Measurements from ENCODE around the gene HPS4.
"Not testable (repeated sequence)": the region's sequence is repeated elsewhere in the genome, so short reads cannot be mapped to it uniquely, and the experiment has no call there.

Gene HPS4

GRCh38 chr22:26483439-26484359 is at the start of gene HPS4, which contains the start of gene SRRD:
Gene HPS4 (minus strand): TSS chr22:26483783. CDS start chr22:26481762, 2,021 bp downstream.
Gene SRRD (plus strand): TSS chr22:26483877. CDS start chr22:26483891, 14 bp downstream.
- Mint-ChIP-seq H3K36me3 (peaks cover 34% of the 10 kb centered on the region), H3K27me3 (no peaks in the 10 kb centered on the region), H3K9me3 (no peaks in the 10 kb centered on the region), H3K4me1 (peaks cover 70% of the 10 kb centered on the region), H3K4me3 (peak within 1 kb of the TSS; percentile 92), H3K27ac (peak within 1 kb of the TSS; percentile 89)
- DNase-seq, result peak; percentile 93
- CTCF ChIA-PET, result interaction anchor here (0.9 to 2.1 kb wide), 8 partner anchors 11 to 195 kb away, joined by 3 to 12 read pairs (median 4); no protein-coding TSS in a partner anchor

GRCh38 chr22:26529345-26529744 is 45.8 kb upstream of the HPS4 start:
- H3K4me3 Mint-ChIP-seq, result no peak overlapping the region
- peaks cover 44% of the 10 kb centered on the region for H3K36me3 Mint-ChIP-seq
- peaks cover 2% of the 10 kb centered on the region for H3K4me1 Mint-ChIP-seq
- no peak for DNase-seq
- CTCF ChIA-PET, result no interaction called here
- no peak overlapping the region for H3K27ac Mint-ChIP-seq
- H3K9me3 Mint-ChIP-seq, result no peaks in the 10 kb centered on the region
- H3K27me3 Mint-ChIP-seq, result no peaks in the 10 kb centered on the region

GRCh38 chr22:26528518-26528917 is 44.9 kb upstream of the HPS4 start:
- CTCF ChIA-PET, H3K9me3 Mint-ChIP-seq: not testable (repeated sequence)
- peaks cover 42% of the 10 kb centered on the region for H3K36me3 Mint-ChIP-seq

GRCh38 chr22:26527574-26528465 is 44.2 kb upstream of the HPS4 start:
- DNase-seq, result no peak
- Mint-ChIP-seq H3K4me1 (peaks cover 1% of the 10 kb centered on the region), H3K4me3 (no peak overlapping the region), H3K27ac (no peak overlapping the region), H3K27me3 (no peaks in the 10 kb centered on the region), H3K36me3 (peaks cover 41% of the 10 kb centered on the region), H3K9me3 (no peaks in the 10 kb centered on the region)
- CTCF ChIA-PET, result no interaction called here

More at GRCh38 chr22:26528518-26528917, 44.9 kb upstream of the HPS4 start:
- H3K27me3 Mint-ChIP-seq, H3K4me1 Mint-ChIP-seq, DNase-seq, H3K4me3 Mint-ChIP-seq, H3K27ac Mint-ChIP-seq: not testable (repeated sequence)

- H3K27ac Mint-ChIP-seq, result no peak overlapping the region
Observed at GRCh38 chr22:26527167-26527566, 43.6 kb upstream of the HPS4 start.

GRCh38 chr22:26525946-26526564 is 42.5 kb upstream of the HPS4 start:
- CTCF ChIA-PET, result no interaction called here
- no peak overlapping the region for H3K27ac Mint-ChIP-seq

More at GRCh38 chr22:26527167-26527566, 43.6 kb upstream of the HPS4 start:
- H3K4me3 Mint-ChIP-seq, result no peak overlapping the region
- CTCF ChIA-PET, result no interaction called here
- no peaks in the 10 kb centered on the region for H3K4me1 Mint-ChIP-seq
- H3K27me3 Mint-ChIP-seq, result no peaks in the 10 kb centered on the region
- no peaks in the 10 kb centered on the region for H3K9me3 Mint-ChIP-seq
- H3K36me3 Mint-ChIP-seq, result peaks cover 35% of the 10 kb centered on the region
- no peak for DNase-seq

GRCh38 chr22:26524870-26525269 is 41.3 kb upstream of the HPS4 start:
- Mint-ChIP-seq H3K4me1 (no peaks in the 10 kb centered on the region), H3K27me3 (no peaks in the 10 kb centered on the region), H3K27ac (no peak overlapping the region), H3K36me3 (peaks cover 22% of the 10 kb centered on the region), H3K4me3 (no peak overlapping the region), H3K9me3 (no peaks in the 10 kb centered on the region)
- CTCF ChIA-PET, result no interaction called here
- no peak for DNase-seq

More at GRCh38 chr22:26525946-26526564, 42.5 kb upstream of the HPS4 start:
- Mint-ChIP-seq H3K36me3 (peaks cover 28% of the 10 kb centered on the region), H3K27me3 (no peaks in the 10 kb centered on the region), H3K4me1 (no peaks in the 10 kb centered on the region), H3K9me3 (no peaks in the 10 kb centered on the region), H3K4me3 (no peak overlapping the region)
- no peak for DNase-seq

- CTCF ChIA-PET, result no interaction called here
- no peak overlapping the region for H3K4me3 Mint-ChIP-seq
- H3K36me3 Mint-ChIP-seq, result peaks cover 18% of the 10 kb centered on the region
- no peaks in the 10 kb centered on the region for H3K27me3 Mint-ChIP-seq
- no peaks in the 10 kb centered on the region for H3K4me1 Mint-ChIP-seq
- no peaks in the 10 kb centered on the region for H3K9me3 Mint-ChIP-seq
- H3K27ac Mint-ChIP-seq, result no peak overlapping the region
- no peak for DNase-seq
Observed at GRCh38 chr22:26522592-26522991, 39.0 kb upstream of the HPS4 start.

- no peak overlapping the region for H3K27ac Mint-ChIP-seq
- CTCF ChIA-PET, result no interaction called here
Observed at GRCh38 chr22:26522012-26522411, 38.4 kb upstream of the HPS4 start.

GRCh38 chr22:26517429-26517828 is 33.8 kb upstream of the HPS4 start:
- H3K4me3 Mint-ChIP-seq, result no peak overlapping the region

More at GRCh38 chr22:26522012-26522411, 38.4 kb upstream of the HPS4 start:
- Mint-ChIP-seq H3K4me1 (no peaks in the 10 kb centered on the region), H3K36me3 (peaks cover 15% of the 10 kb centered on the region), H3K9me3 (no peaks in the 10 kb centered on the region), H3K4me3 (no peak overlapping the region), H3K27me3 (no peaks in the 10 kb centered on the region)
- no peak for DNase-seq

GRCh38 chr22:26516503-26516902 is 32.9 kb upstream of the HPS4 start:
- no peak for DNase-seq
- peaks cover 27% of the 10 kb centered on the region for H3K4me1 Mint-ChIP-seq
- no peaks in the 10 kb centered on the region for H3K9me3 Mint-ChIP-seq
- H3K27me3 Mint-ChIP-seq, result no peaks in the 10 kb centered on the region
- H3K4me3 Mint-ChIP-seq, result no peak overlapping the region
- CTCF ChIA-PET, result interaction anchor here (1.1 to 2.0 kb wide), 2 partner anchors 13 to 15 kb away, joined by 4 to 5 read pairs; no protein-coding TSS in a partner anchor
- H3K36me3 Mint-ChIP-seq, result peaks cover 4% of the 10 kb centered on the region
- H3K27ac Mint-ChIP-seq, result no peak overlapping the region

More at GRCh38 chr22:26517429-26517828, 33.8 kb upstream of the HPS4 start:
- no peak for DNase-seq
- H3K36me3 Mint-ChIP-seq, result peaks cover 2% of the 10 kb centered on the region
- H3K27ac Mint-ChIP-seq, result peak overlapping the region; percentile 7
- CTCF ChIA-PET, result interaction anchor here (1.2 to 2.0 kb wide), 2 partner anchors 13 to 14 kb away, joined by 4 to 5 read pairs; no protein-coding TSS in a partner anchor
- H3K4me1 Mint-ChIP-seq, result peaks cover 18% of the 10 kb centered on the region
- no peaks in the 10 kb centered on the region for H3K9me3 Mint-ChIP-seq
- H3K27me3 Mint-ChIP-seq, result no peaks in the 10 kb centered on the region

- Mint-ChIP-seq H3K27ac (no peak overlapping the region), H3K4me1 (peaks cover 33% of the 10 kb centered on the region), H3K36me3 (peaks cover 5% of the 10 kb centered on the region), H3K9me3 (no peaks in the 10 kb centered on the region), H3K27me3 (no peaks in the 10 kb centered on the region), H3K4me3 (no peak overlapping the region)
- CTCF ChIA-PET, result interaction anchor here (1.1 to 2.0 kb wide), 2 partner anchors 13 to 14 kb away, joined by 4 to 5 read pairs; no protein-coding TSS in a partner anchor
- no peak for DNase-seq
Observed at GRCh38 chr22:26515931-26516330, 32.3 kb upstream of the HPS4 start.

GRCh38 chr22:26514419-26515161 is 31.0 kb upstream of the HPS4 start:
- no peaks in the 10 kb centered on the region for H3K27me3 Mint-ChIP-seq
- CTCF ChIA-PET, result interaction anchor here (3.7 kb wide), 1 partner anchor 11 kb away, joined by 24 read pairs; no protein-coding TSS in a partner anchor
- H3K4me1 Mint-ChIP-seq, result peaks cover 39% of the 10 kb centered on the region
- H3K27ac Mint-ChIP-seq, result no peak overlapping the region
- peaks cover 15% of the 10 kb centered on the region for H3K36me3 Mint-ChIP-seq
- H3K9me3 Mint-ChIP-seq, result no peaks in the 10 kb centered on the region
- no peak overlapping the region for H3K4me3 Mint-ChIP-seq
- no peak for DNase-seq
